NCI-H146 treated with DMSO at 0.1 percent for 48 hours (cell line): Measurements from ENCODE around the gene MTG2.

Experiments used
- DNase-seq: peaks from one replicate; lab custom pipeline; 2025; ENCODE audit not compliant: unreplicated experiment; lab: John Stamatoyannopoulos, UW

MTG2 gene

DNA sequence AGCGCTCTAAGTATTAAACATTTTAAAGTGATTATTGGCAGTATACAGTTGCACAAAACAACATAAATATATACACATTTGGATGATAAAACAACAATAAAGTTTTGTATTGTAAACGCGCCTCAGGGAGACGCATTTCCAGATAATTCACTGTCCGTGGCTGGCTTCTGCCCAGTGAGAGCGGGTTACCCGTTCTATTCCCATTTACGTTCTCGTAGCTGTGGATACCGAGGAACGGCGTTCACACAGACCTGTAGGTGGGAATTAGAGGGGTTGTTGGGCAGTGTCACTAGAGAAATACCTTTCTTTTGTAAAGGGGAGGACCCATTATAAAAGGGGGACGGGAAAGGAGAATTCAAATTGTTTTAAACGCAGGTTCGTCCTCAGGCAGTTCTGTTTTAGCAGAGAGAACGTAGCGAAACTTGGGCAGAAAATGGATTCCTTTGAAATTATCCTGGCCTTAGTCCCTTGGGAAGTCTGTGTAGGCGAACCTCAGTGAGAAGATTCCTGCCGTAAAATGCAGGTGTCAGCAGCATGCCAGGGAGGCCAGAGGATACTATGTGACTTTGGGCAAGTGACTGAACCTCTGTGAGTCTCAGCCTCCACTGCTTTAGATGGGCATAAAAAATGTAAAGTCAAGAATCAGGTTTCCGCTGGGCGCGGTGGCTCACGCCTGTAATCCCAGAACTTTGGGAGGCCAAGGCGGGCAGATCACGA, 756 bp downstream of the MTG2 start:
- no peak for DNase-seq

DNA sequence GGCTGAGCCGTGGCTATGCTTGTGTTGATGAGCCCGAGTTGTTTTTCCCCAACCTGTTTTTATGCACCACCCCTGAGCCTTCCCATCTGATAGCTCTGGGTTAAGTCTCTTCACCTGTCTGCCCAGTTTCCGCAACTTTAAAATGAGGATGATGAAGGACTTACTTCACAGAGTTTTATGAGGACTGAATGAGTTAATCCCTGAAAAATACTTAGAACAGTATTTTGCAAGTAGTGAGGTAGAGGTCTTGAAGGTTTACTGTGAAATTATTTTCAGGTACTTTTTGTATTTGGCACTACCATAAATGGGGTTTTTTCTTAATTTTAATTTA, 3.2 kb downstream of the MTG2 start:
- DNase-seq: no peak

DNA sequence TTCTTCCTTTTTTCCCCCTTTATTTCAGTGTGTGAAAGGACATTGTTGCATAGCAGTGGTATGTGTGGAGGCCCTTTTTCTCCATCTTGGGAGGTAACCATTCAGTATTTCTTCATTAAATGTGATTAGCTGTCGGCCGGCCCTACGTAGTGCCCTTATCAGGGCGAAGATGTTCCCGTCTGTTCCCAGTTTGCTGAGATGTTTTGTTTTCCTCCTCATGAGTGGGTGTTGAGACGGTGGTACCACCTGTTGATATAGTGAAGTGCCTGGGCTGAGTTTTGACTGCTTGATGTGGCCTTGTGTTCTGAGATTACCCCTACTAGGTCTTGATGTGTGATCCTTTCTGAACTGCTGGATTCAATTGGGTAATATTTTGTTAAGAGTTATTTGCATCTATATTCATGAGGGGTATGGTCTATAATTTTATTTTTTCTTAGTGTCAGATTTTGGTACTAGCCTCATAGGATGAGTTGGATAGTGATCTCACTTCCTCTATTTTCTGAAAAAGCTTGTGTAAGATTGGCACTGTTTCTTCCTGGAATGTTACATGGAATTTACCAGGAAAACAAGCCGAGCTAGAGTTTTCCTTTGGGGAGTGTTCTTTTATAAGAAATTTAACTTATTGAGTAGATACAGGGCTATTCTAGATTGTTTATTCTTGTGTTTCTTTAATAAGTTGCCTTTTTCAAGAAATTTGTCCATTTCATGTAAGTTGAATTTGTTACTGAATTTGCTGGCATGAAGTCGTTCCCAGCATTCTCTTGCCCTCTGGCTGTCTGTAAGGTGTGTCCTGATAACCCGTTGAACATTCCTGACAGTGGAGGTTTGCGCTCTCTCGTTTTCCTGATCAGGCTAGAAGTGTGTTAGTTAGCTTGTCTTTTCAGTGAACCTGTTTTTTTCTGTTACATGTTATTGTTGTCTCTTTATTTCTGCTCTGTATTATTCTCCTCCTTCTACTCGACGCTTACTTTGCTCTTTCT, 4.3 kb downstream of the MTG2 start:
- no peak for DNase-seq

DNA sequence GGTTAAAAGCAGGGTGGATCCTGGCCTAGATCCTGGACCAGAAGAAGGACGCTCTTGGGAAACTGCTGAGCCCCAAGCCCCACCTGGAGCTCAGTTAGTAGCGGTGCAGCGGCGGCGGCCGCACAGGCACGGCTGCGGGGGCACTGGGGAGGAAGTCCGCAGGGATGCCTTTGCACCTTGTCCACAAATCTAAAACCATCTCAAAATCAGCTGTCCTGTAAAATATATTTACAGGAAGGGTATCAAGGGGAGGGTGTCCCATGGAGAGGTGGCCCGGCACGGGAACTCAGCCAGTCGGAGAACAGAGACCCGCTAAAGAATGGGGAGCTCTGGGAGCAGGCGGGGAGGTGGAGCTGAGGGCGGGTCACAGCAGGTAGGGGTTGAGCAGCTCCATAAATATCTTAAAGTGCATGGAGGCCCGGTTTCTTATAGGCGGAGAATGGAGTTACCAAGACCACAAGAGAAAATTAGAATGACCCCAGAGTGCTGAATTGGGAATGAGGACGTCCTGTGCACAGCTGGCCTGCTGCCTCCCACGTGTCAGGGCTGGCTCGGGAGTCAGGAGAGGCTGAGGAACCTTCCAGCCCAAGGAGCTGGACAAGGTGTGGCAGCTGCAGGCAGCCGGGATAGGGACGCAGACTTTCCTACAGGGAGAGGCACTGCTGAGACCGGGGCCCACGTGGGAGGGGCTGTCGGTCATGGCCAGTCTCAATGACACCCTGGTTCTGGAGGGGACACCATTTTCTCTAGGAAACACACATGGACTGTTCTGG, 8.0 kb downstream of the MTG2 start:
- DNase-seq: no peak

DNA sequence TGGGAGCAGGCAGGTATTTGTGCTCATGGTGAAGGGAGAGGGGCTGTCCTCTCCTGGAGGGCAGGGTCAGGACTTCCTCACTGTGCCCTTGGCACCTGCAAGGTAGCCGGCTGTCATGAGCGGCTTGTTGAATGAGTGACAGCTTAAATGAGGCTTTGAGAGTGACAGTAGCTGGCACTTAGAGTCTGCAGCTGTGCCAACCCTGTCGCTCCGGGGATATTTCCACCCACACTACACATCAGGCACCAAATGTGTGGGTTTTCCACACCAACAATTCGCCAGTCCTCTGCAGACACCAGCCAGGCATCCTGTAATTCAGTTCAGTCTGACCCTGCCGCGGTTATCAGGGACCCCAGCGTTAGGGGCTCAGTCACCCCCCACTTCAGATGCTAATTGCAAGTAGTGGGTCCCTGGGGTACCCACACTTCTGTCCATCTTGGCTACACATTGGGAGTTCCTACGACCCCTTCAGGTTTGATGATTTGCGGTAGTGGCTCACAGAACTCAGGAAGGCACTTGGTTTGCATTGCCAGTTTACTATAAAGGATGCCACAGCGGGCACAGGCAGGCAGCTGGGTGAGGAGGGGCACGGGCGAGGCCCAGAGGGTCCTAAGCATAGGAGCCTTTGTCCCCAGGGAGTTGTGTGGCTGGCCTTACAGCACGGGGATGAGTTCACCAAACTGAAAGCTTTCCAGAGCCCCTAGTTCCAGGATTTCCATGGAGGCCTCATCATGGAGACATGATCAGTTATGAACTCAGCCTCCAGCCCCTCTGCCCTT, 9.1 kb downstream of the MTG2 start:
- no peak for DNase-seq

DNA sequence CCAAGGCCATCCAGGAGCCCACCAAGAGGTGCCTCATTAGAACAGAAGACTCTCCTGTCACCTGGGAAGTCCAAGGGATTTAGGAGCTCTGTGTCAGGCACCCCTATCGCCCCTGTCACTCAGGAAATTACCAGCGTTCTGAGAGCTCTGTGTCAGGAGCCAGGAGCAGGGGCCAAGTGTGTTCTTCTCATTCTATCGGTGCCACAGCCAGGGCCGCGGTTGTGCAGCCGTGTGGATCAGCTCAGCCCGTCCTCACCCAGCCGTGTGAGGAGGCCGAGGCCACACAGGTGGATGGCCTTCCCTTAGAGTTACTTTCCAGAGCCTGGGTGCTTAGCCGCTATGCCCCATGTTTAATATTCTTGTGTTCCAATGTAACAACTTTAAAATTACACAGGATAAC, 9.8 kb downstream of the MTG2 start:
- no peak for DNase-seq

DNA sequence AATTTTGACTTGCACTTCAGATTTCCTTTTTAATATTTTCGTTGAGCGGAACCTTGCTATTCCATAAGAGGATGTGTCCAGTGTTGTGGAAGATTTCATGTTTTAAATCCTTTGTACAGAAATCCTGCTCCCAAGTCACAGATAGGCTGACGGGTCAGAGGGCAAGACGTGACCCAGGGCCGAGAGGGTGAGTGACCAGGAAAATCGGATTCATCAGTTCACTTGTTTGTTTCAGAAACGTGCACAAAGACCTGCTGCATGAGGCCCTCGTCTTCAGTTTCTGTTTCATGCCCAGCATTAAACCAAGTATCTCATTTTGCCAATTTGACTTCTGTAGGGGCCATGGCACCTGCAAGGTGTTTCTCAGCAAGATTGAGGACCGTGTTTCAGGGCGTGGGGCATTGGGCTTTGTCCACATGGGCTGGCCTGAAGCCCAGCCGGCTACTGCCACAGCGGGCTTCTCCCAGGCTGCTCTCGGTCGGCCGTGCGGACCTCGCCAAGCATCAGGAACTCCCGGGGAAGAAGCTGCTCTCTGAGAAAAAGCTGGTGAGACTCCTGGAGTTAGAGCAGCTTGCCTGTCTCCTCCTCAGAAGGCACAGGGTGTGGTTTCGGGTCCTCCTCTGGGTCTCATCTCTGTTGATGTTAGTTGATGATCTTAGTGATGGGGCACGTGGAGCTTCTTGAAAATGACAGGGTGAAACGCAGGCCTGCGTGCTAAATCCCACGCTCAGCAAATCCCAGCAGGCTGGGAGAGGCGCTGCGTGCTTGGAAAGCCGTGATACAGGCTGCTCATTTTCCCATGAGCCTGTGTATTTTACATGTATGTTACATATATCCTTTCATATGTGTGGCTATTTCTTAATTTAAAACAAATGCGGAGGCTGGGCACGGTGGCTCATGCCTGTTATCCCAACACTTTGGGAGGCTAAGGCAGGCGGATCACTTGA, 10.5 kb downstream of the MTG2 start:
- DNase-seq: no peak

DNA sequence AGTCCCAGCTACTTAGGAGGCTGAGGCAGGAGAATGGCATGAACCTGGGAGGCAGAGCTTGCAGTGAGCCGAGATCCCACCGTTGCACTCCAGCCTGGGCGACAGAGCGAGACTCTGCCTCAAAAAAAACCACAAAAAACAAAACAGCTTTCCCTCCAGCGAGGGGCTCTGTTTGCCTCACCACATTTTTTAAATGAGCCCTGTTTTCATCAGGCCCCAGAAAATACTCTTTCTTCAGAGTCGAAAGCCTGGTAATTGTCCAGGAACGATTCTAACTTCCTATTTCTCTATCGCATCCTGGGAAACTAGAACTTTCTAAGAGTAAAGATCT, 12.2 kb downstream of the MTG2 start:
- DNase-seq: no peak

DNA sequence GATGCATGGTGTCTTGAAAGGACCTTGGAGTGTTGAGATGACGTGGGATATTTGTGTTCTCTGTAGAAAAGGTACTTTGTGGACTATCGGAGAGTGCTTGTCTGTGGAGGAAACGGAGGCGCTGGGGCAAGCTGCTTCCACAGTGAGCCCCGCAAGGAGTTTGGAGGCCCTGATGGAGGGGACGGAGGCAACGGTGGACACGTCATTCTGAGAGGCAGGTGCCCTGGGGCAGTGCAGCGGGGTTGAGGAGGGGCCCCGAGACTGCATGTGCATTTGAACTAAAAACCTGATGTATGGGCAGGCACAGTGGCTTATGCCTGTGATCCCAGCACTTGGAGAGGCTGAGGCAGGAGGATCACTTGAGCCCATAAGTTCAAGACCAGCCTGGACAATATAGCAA, 12.9 kb downstream of the MTG2 start:
- DNase-seq: no peak

DNA sequence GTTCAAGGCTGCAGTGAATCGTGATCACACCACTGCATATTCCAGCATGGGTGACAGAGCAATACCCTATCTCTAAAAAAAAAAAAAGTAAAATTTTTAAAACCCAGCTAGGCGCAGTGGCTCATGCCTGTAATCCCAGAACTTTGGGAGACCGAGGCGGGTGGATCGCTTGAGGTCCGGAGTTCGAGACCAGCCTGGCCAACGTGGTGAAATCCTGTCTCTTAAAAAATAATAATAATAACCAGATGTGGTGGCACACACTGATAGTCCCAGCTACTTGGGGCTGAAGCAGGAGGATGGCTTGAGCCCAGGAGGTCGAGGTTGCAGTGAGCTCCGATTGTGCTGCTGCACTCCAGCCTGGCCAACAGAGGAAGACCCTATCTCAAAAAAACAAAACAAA, 13.5 kb downstream of the MTG2 start:
- no peak for DNase-seq

DNA sequence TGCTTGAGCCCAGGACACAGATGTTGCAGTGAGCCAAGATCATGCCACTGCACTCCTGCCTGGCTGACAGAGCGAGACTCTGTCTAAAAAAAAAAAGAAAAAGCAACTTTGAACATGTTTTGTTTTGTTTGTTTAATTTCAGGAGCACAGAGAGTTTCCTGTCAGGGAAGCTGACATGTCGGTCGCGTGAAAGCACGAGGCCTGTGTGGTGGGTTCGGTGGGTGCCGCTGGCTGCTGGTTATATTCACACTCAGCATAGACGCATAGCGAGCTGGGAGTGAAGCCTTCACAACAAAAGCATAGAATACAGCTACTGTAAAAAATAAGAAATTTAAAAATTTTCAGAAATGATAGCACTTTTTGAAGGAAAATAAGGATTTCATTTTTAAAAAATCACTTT, 14.5 kb downstream of the MTG2 start:
- no peak for DNase-seq

DNA sequence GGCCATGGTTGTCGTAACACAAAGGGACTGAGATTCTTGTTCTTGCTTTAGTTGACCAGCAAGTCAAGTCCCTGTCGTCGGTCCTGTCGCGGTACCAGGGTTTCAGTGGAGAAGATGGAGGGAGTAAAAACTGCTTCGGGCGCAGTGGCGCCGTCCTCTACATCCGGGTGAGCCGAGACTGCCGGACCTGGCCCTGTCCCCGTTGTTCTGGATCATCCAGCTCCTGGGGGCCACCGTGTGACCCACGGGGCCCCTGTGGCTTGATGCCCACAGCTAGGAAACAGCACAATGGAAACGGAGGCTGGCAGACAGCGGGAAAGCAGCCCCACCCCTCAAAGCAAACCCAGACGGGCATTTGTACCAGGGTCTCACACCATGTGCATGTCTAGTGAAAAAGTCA, 15.0 kb downstream of the MTG2 start:
- no peak for DNase-seq

DNA sequence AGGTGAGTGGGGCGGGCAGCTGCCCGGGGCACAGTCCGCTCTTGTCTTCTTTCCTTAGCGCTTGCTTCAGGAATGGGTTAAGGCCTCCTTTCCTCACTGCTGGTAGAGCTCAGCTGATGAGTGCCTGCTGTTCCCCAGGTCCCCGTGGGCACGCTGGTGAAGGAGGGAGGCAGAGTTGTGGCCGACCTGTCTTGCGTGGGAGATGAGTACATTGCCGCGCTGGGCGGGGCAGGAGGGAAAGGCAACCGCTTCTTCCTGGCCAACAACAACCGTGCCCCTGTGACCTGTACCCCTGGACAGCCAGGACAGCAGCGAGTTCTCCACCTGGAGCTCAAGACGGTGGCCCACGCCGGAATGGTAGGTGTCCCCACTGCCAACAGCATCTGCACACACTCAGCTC, 15.7 kb downstream of the MTG2 start:
- DNase-seq: no peak

DNA sequence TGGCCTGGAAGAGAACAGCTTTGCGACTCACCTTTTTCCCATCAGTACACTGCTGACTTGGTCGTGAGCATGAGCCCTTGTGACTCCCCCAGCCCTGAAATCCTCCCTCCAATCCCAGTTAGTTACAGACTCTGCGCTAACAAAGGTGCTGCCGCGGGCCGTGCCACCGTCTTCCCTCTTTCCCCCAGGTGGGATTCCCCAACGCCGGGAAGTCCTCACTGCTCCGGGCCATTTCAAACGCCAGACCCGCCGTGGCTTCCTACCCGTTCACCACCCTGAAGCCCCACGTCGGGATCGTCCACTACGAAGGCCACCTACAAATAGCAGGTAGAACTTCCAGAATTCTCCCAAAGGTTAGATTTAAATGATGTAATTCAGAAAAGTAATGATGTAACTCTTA, 16.1 kb downstream of the MTG2 start:
- no peak for DNase-seq

DNA sequence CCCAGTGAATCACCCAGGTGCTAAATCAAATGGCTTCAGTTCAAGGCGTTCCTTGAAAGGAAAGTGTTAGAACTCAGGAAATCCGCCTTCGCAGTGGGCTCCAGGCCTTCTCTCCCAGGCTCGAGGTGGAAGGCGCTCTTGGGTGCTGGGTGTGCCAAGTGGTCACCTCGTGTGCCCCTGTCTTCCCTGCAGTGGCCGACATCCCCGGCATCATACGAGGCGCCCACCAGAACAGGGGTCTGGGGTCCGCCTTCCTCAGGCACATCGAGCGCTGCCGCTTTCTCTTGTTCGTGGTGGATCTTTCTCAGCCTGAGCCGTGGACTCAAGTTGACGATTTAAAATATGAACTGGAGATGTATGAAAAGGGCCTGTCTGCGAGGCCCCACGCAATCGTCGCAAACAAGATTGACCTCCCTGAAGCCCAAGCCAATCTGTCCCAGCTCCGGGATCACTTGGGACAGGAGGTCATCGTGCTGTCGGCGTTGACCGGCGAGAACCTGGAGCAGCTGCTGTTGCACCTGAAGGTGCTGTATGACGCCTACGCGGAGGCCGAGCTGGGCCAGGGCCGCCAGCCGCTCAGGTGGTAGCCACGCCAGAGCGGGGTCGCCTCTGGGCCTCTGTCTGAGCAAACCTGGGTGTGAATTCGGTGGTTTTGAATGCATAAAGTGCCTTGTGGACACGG, 17.8 kb downstream of the MTG2 start:
- DNase-seq: no peak

DNA sequence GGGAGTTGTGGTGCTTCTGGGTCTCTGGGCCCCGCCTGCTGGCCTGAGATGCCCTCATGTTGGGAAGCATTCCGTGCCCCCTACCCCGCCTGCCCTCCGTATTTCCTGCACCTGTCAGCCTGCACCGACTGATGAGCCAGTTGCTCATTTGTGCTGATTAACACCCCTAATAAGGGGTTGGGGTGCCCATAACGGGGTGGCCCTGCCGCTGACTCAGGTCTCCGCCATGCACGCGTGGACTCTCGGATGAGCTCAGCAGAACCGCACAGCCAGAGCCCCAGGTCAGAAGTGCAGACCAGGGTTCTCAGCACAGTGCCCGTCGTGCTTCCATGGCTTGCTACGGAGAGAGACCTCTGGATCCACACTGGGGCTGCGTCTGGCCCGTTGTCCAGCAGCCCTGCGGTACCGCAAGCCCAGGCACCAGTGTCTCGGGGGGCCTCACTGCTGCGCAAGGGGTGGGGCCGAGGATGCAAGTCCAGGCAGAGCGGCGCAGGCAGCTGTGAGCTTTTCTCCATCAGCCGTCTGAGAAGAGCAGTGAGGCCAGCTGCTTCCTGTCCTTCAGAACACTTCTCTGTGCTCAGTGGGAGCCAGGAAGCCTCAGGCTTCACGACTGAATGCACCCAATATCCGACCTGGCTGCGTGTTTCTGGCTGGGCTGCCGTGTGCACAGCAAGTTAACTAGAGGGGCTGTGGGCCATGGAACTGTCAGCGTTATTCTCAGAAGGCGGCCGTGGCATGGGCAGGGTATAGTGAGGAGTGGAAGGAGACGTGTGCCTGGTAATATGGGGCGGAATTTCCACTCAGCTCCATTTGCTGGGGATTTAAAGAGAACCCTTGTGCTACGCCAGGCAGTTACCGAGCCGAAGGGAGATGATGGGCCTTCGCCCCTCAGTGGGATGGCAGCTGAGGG, 18.6 kb downstream of the MTG2 start:
- no peak for DNase-seq

DNA sequence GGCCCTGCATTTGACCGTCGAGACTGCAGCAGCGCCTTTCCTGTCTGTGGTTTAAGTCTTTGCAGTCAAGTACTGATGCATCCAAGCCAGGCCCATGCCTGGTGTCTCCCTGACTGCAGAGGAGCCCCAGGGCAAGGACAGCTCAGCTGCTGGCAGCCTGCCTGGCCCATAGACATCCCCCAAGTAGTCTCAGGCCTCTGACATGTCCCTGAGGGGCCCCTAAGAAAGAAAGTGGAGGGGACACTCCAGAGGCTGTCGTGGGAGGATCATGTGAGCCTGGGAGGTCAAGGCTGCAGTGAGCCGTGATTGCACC, 19.2 kb downstream of the MTG2 start:
- no peak for DNase-seq

DNA sequence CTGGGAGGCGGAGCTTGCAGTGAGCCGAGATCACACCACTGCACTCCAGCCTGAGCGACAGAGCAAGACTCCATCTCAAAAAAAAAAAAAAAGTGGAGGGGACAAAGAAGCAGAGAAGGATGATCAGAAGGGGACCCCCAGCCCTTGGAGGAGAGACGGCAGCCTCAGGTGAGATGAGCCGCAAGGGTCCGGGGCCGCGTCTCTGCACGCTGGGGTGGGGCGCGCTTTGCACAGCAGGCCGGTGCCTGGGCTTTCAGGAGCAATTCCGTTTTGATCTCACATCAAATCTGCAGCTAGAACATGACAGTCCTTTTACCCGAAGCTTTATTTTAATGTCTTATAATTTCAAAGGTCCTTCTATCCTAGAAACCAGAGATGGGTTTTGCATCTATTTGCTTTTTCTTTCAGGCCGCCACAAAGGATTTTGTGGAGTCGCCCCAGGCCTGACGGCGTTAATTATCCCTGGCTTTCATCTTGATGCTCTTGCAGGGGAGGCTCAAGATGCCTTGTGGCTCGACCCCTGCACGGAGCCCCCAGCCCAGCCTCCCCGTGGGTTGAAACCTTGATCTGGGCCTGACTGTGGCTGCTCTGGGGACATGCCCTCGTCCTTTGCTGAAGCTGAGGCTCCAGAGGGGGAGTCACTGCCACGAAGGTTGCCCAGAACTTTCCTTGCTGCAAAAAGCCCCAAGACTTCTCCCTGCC, 20.0 kb downstream of the MTG2 start:
- DNase-seq: no peak
